Ovary (tissue), 9 donors: ENCODE data around the gene SLIT3. TPM values are rescaled to one million over a fixed set of nuclear protein-coding genes. Genes with fewer than 3 reads are reported as not detected.

Experiments used
- DNase-seq, 5 donors: peaks; one replicate each; pipeline ENCODE4 v3.0.0-alpha.2; 2019 to 2020
- H3K27ac ChIP-seq, 2 donors: fragments of 200-600 bp; one replicate each; pipeline versions ENCODE4 v1.5.1 to v1.8.0; 2019 to 2022
- H3K27me3 ChIP-seq: fragments of 200-600 bp; one replicate; pipeline ENCODE4 v1.8.0; 2022
- H3K36me3 ChIP-seq: fragments of 200-600 bp; sonication (generic); one replicate; pipeline ENCODE4 v1.5.1; 2019
- H3K4me1 ChIP-seq: one replicate; pipeline ENCODE4 v1.8.1; 2013; ENCODE audit warnings: mild to moderate bottlenecking, moderate library complexity; ENCODE audit not compliant: insufficient read depth
- H3K4me3 ChIP-seq: fragments of 200-600 bp; sonication (generic); one replicate; pipeline ENCODE4 v1.5.1; 2017
- H3K9me3 ChIP-seq, 2 donors: fragments of 200-600 bp in 1 of 2; sonication (generic) in 1 of 2; one replicate each; pipeline versions ENCODE4 v1.5.1 to v1.8.1; 2013 to 2019; ENCODE audit warnings: mild to moderate bottlenecking in 1 of 2, moderate library complexity in 1 of 2
- CTCF ChIP-seq, 3 donors: fragments of 450-650 bp in 2 of 3; fragments of 200-600 bp in 1 of 3; IDR thresholded peaks; one replicate each; pipeline versions ENCODE4 v1.5.1 to v1.8.0; 2016 to 2022; ENCODE audit warnings: antibody characterized with exemption in 3 of 3, mild to moderate bottlenecking in 1 of 3
- EP300 ChIP-seq: sonication (generic); formaldehyde crosslinking; IDR thresholded peaks from one replicate; pipeline ENCODE4 v1.6.1; 2017; ENCODE audit warnings: antibody characterized with exemption
- POLR2A ChIP-seq: fragments of 450-650 bp; IDR thresholded peaks from one replicate; pipeline ENCODE4 v1.6.1; 2017; ENCODE audit warnings: antibody characterized with exemption, mild to moderate bottlenecking, moderate library complexity
- WGBS, 3 donors: extraction: QIAGEN DNeasy Blood & Tissue Kit in 1 of 3; methylation state at CpG; one replicate each; pipeline versions ENCODE4 v1.1.5 to v1.1.7; 2013 to 2017; 5-methylcytosine and 5-hydroxymethylcytosine counted together
- intact Hi-C, 4 donors: fragments of 100-400 bp; cut with DNase I; formaldehyde crosslinking; loops; one replicate each; pipeline versions ENCODE4 v1.11.0 to v1.15.1; 2022 to 2023
- polyA plus RNA-seq, 2 donors: library from polyadenylated mRNA; stranded (reverse); fragments of 200-250 nt in 1 of 2; fragments of 350-450 nt in 1 of 2; fragmentation: Illumina TruSeq in 1 of 2; extraction: RNeasy Lipid Tissue Mini Kit (QIAGEN cat#74804) in 1 of 2; gene quantifications; one replicate each; pipeline ENCODE4 v1.2.3, GENCODE V29; 2013 to 2014
- total RNA-seq, 7 donors: library from RNA; depleted of rRNA in 2 of 7; stranded (reverse); fragments of >200 nt in 2 of 7; fragmentation: NEBNext Ultra II Directional in 3 of 7; extraction: Animal tissue kit (Norgen Biotek cat#: 25700) in 3 of 7; gene quantifications; one replicate each; pipeline versions ENCODE4 v1.1.0 to v1.2.4, GENCODE V29; 2016 to 2023
- donor health status: DM: no; HTN: no; CAD: no; lungs with moderate emphysema.
- donor health status: DM: no; HTN: no; CAD: no.
- donor health status: Bipolar disorder and iron deficiency.
- donor health status: DM: yes; HTN: yes; CAD: no.
- donor health status: DM: no; HTN: no; CAD: no.
- donor health status: DM: yes; HTN: yes; CAD: no.

Gene SLIT3
- total and polyA plus RNA-seq, 9 donors = 10.3 to 106 (median 24.4) TPM

GRCh38 chr5:168614661-168615060 is 686.3 kb downstream of the SLIT3 start:
- Histone ChIP-seq H3K9me3 (no peaks in the 10 kb centered on the region), H3K4me3 (no peak overlapping the region), H3K36me3 (no peaks in the 10 kb centered on the region), H3K27me3 (no peaks in the 10 kb centered on the region), H3K27ac (no peak overlapping the region), H3K4me1 (no peaks in the 10 kb centered on the region)
- 93 to 98% (median 93%) methylated on average over 10 of the region's 10 CpGs for WGBS, 3 donors
- intact Hi-C loops = no loop called here
- no peak for DNase-seq
- no peak for TF ChIP-seq EP300
- TF ChIP-seq CTCF (IDR thresholded peaks at IDR 0.05) = no peak
- no peak for TF ChIP-seq POLR2A

GRCh38 chr5:168613996-168614395 is 686.9 kb downstream of the SLIT3 start:
- intact Hi-C loops = no loop called here

GRCh38 chr5:168613396-168613795 is 687.5 kb downstream of the SLIT3 start:
- no peaks in the 10 kb centered on the region for H3K4me1 ChIP-seq
- no peaks in the 10 kb centered on the region for H3K27me3 ChIP-seq
- TF ChIP-seq POLR2A (no peak), EP300 (no peak), CTCF (IDR thresholded peaks at IDR 0.05) (no peak)
- no peaks in the 10 kb centered on the region for H3K9me3 ChIP-seq
- H3K27ac ChIP-seq = no peak overlapping the region
- 22 to 33% (median 33%) methylated on average over 2 of the region's 2 CpGs for WGBS, 3 donors
- no peak for DNase-seq
- H3K4me3 ChIP-seq = no peak overlapping the region
- no peaks in the 10 kb centered on the region for H3K36me3 ChIP-seq
- intact Hi-C loops = no loop called here

More at GRCh38 chr5:168613996-168614395, 686.9 kb downstream of the SLIT3 start:
- no peak overlapping the region for H3K27ac ChIP-seq
- no peaks in the 10 kb centered on the region for H3K4me1 ChIP-seq
- no peak overlapping the region for H3K4me3 ChIP-seq
- 21 to 44% (median 29%) methylated on average over 1 of the region's 1 CpG for WGBS, 3 donors
- DNase-seq = no peak
- no peaks in the 10 kb centered on the region for H3K9me3 ChIP-seq
- no peak for TF ChIP-seq EP300
- TF ChIP-seq CTCF (IDR thresholded peaks at IDR 0.05) = no peak
- no peak for TF ChIP-seq POLR2A
- no peaks in the 10 kb centered on the region for H3K36me3 ChIP-seq
- no peaks in the 10 kb centered on the region for H3K27me3 ChIP-seq

- no peak for DNase-seq
- H3K4me3 ChIP-seq = no peak overlapping the region
- WGBS, 3 donors = 33 to 47% (median 45%) methylated on average over 2 of the region's 2 CpGs
- TF ChIP-seq EP300 = no peak
- no peak for TF ChIP-seq CTCF (IDR thresholded peaks at IDR 0.05)
- TF ChIP-seq POLR2A = no peak
- H3K9me3 ChIP-seq = no peaks in the 10 kb centered on the region
- H3K27ac ChIP-seq = no peak overlapping the region
- no peaks in the 10 kb centered on the region for H3K36me3 ChIP-seq
- no peaks in the 10 kb centered on the region for H3K27me3 ChIP-seq
- no peaks in the 10 kb centered on the region for H3K4me1 ChIP-seq
- intact Hi-C loops = no loop called here
Observed at GRCh38 chr5:168612996-168613395, 687.9 kb downstream of the SLIT3 start.
